ENCODE measurements around the gene ZDHHC14. TPM values are rescaled to one million over a fixed set of nuclear protein-coding genes. Genes with fewer than 3 reads are reported as not detected.

The ZDHHC14 gene
- total RNA-seq, 1 donor from 2014 or later: 14.5 TPM

DNA sequence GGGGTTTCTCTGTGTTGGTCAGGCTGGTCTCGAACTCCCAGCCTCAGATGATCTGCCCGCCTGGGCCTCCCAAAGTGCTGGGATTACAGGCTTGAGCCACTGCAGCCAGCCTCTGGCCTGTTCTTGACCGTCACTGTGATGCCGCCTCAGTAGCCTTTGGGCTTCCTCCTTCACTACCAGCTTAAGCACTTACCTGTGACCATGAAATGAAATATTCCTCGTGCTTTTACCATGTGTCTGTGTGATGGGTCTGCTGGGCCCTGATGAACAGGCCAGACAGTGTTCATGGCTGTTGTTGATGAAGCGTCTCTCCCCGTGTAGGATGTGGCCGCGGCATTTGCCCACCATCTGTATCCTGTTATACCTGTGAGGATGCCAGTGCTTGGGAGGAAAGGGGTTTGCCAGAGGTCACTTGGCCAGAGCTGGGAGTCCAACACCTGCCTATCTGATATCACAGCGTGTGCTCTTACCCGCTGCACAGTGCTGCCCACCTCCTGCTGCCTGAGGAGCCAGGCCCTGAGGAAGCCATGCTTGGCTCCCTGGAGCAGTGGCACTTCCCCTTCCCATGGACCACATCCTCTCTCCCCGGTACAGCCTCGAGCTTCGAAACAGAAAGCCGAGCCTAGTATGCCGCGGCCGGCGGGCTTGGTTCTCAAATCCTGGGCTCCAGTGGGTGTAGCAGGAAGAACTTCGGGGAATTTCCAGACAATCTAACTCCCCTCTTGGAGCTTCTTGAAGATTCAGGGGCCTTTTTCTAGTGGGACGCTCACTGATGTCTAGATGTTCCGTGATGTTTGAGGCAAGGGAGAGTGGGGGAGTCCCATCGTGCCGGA, 167.9 kb downstream of the ZDHHC14 start:
- H3K27ac ChIP-seq: no peak overlapping the region
- DNase-seq (ENCODE audit: low spot score in 2 of 2): no peak
- no peaks in the 10 kb centered on the region for H3K4me1 ChIP-seq
- H3K4me3 ChIP-seq: no peak overlapping the region
- no peaks in the 10 kb centered on the region for H3K9me3 ChIP-seq
- intact Hi-C loops (cut with DNase I): no loop called here
- H3K36me3 ChIP-seq: peaks cover 2 to 7% of the 10 kb centered on the region in 2 donors
- H3K27me3 ChIP-seq: no peaks in the 10 kb centered on the region
- TF ChIP-seq, protein P1, sequence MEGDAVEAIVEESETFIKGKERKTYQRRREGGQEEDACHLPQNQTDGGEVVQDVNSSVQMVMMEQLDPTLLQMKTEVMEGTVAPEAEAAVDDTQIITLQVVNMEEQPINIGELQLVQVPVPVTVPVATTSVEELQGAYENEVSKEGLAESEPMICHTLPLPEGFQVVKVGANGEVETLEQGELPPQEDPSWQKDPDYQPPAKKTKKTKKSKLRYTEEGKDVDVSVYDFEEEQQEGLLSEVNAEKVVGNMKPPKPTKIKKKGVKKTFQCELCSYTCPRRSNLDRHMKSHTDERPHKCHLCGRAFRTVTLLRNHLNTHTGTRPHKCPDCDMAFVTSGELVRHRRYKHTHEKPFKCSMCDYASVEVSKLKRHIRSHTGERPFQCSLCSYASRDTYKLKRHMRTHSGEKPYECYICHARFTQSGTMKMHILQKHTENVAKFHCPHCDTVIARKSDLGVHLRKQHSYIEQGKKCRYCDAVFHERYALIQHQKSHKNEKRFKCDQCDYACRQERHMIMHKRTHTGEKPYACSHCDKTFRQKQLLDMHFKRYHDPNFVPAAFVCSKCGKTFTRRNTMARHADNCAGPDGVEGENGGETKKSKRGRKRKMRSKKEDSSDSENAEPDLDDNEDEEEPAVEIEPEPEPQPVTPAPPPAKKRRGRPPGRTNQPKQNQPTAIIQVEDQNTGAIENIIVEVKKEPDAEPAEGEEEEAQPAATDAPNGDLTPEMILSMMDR (IDR thresholded peaks at IDR 0.05): no peak

DNA sequence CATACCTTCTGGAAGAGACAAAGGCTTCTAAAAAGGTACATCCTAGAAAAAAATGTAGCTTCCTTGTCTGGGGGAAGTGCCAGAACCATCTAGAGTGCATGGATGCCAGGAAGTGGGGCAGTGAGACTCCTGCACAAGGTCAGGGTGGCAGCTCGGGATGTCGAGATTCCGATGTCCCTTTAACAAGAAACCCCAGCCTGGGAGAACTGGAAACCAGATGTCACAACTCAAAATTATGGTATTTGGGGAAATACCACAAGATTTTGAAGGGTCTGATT, 168.4 kb downstream of the ZDHHC14 start:
- peaks cover 0 to 2% of the 10 kb centered on the region in 2 donors for H3K36me3 ChIP-seq
- H3K4me3 ChIP-seq: no peak overlapping the region
- TF ChIP-seq, protein P1 (IDR thresholded peaks at IDR 0.05): no peak
- H3K9me3 ChIP-seq: no peaks in the 10 kb centered on the region
- no peak for DNase-seq (ENCODE audit: low spot score in 2 of 2)
- intact Hi-C loops (cut with DNase I): no loop called here
- H3K27ac ChIP-seq: no peak overlapping the region
- H3K4me1 ChIP-seq: no peaks in the 10 kb centered on the region
- no peaks in the 10 kb centered on the region for H3K27me3 ChIP-seq

DNA sequence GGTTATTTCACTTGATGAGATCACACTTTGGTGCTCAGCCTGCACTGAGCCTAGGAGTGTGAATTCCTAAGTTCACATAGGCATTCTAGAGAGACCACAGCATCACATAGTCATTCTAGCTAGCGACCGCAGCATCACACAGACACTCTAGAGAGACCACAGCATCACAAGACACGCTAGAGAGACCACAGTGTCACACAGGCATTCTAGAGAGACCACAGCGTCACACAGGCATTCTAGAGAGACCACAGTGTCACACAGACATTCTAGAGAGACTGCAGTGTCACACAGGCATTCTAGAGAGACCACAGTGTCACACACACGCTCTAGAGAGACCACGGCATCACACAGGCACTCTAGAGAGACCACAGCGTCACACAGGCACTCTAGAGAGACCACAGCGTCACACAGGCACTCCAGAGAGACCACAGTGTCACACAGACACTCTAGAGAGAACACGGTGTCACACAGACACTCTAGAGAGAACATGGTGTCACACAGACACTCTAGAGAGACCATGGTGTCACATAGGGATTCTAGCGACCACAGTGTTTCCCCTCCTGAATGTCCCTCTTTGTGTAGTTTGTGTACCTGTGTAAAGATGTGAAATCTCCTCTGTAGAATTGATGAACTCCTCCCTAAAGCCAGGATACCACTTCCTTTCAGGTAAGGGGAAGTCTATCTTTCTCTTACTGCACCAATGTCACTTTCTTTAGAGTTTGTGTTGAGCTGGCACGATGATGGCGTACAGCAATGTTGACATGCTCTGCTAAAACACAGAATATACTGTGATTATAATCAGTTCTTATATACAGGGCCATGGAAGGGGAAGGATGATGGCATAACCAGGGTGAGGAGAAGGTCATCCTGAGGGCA, 169.4 kb downstream of the ZDHHC14 start:
- Histone ChIP-seq H3K9me3 (no peaks in the 10 kb centered on the region), H3K27me3 (no peaks in the 10 kb centered on the region), H3K27ac (no peak overlapping the region), H3K36me3 (no peaks in the 10 kb centered on the region), H3K4me1 (no peaks in the 10 kb centered on the region), H3K4me3 (no peak overlapping the region)
- intact Hi-C loops (cut with DNase I): no loop called here
- TF ChIP-seq, protein P1 (IDR thresholded peaks at IDR 0.05): no peak
- DNase-seq (ENCODE audit: low spot score in 2 of 2): peak in 1 of 2 donors; percentile 38

DNA sequence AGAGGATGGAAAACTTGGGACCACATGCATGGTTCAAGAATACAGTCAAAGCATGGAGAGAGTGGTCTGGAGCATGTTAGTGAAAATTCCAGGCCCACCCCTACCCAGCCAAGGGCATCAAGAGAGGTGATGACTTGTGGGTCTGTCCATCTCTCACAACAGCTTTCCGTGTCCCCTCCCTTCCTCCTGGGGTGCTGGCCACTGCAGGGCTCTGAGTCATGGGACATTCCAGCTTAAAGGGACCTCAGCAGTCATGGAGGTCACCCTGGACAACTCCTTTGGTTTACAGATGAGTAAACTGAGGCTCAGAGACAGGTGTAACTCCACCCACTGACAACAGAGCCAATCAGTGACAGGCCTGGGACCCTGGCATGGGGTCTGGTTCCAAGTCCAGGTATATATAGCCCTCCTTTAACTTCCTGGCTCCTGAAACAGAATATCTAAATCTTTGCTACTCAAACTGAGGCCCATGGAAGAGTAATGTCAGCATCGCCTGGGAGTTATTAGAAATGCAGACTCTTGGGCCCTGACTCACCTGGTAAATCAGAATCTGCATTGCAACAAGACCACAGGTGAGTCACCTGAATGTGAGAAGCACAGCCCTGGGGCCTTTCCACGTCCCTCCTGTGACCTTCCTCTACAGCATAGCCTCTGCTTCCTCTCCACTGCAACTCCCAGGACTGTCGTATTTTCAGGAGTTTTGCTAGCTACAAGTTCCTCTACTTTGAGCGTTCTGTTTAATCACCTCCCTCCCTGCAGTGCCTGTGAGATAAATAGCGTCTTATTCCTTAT, 170.2 kb downstream of the ZDHHC14 start:
- no peak overlapping the region for H3K4me3 ChIP-seq
- peak in 1 of 2 donors; percentile 50 for DNase-seq (ENCODE audit: low spot score in 2 of 2)
- no peaks in the 10 kb centered on the region for H3K27me3 ChIP-seq
- no peak overlapping the region for H3K27ac ChIP-seq
- no peaks in the 10 kb centered on the region for H3K9me3 ChIP-seq
- no peaks in the 10 kb centered on the region for H3K4me1 ChIP-seq
- H3K36me3 ChIP-seq: no peaks in the 10 kb centered on the region
- intact Hi-C loops (cut with DNase I): no loop called here
- TF ChIP-seq, protein P1 (IDR thresholded peaks at IDR 0.05): no peak

DNA sequence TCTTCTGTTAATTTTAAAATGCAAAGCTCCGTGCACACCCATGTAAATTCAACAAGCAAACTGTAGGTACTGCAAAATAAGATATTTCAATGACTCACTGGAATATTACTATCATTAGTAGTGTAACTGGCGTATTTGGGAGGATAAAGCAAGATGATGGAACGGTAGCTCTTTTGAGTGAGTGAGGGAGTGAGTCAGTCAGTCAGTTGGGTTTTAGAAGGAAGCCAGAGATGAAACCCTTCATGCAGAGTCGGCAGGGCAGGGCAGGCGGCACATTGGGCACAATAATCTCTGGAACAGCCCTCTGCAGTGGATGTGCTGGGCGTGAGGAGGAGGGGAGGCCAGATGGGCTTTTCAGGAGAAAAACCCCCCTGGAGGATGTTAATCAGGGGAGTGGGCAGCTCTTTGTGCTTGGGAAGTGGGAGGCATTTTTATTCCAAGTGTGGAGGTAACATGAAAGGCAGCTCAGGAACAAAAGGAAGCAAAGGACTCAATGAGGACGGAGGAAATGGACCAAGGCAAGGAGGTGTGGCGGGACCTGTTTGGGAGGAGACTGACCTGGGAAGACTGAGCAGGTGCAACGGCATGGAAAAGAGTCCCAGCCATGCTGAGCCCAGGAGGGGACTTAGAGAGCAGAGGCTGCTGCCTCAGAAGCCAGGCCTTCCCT, 171.2 kb downstream of the ZDHHC14 start:
- H3K36me3 ChIP-seq: no peaks in the 10 kb centered on the region
- H3K9me3 ChIP-seq: no peaks in the 10 kb centered on the region
- no peaks in the 10 kb centered on the region for H3K27me3 ChIP-seq
- intact Hi-C loops (cut with DNase I): no loop called here
- TF ChIP-seq, protein P1 (IDR thresholded peaks at IDR 0.05): no peak
- H3K4me3 ChIP-seq: no peak overlapping the region
- H3K27ac ChIP-seq: no peak overlapping the region
- no peaks in the 10 kb centered on the region for H3K4me1 ChIP-seq
- no peak for DNase-seq (ENCODE audit: low spot score in 2 of 2)

All from ascending aorta (tissue), 2 donors.